ENCODE measurements around the gene DISP2. TPM values are rescaled to one million over a fixed set of nuclear protein-coding genes. Genes with fewer than 3 reads are reported as not detected.

Gene DISP2, protein sequence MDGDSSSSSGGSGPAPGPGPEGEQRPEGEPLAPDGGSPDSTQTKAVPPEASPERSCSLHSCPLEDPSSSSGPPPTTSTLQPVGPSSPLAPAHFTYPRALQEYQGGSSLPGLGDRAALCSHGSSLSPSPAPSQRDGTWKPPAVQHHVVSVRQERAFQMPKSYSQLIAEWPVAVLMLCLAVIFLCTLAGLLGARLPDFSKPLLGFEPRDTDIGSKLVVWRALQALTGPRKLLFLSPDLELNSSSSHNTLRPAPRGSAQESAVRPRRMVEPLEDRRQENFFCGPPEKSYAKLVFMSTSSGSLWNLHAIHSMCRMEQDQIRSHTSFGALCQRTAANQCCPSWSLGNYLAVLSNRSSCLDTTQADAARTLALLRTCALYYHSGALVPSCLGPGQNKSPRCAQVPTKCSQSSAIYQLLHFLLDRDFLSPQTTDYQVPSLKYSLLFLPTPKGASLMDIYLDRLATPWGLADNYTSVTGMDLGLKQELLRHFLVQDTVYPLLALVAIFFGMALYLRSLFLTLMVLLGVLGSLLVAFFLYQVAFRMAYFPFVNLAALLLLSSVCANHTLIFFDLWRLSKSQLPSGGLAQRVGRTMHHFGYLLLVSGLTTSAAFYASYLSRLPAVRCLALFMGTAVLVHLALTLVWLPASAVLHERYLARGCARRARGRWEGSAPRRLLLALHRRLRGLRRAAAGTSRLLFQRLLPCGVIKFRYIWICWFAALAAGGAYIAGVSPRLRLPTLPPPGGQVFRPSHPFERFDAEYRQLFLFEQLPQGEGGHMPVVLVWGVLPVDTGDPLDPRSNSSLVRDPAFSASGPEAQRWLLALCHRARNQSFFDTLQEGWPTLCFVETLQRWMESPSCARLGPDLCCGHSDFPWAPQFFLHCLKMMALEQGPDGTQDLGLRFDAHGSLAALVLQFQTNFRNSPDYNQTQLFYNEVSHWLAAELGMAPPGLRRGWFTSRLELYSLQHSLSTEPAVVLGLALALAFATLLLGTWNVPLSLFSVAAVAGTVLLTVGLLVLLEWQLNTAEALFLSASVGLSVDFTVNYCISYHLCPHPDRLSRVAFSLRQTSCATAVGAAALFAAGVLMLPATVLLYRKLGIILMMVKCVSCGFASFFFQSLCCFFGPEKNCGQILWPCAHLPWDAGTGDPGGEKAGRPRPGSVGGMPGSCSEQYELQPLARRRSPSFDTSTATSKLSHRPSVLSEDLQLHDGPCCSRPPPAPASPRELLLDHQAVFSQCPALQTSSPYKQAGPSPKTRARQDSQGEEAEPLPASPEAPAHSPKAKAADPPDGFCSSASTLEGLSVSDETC (N-terminal part only)
- 0.07 and 2.6 TPM in 2 replicates for total RNA-seq (2014; rRNA removed; shearing (Covaris generic); ENCODE audit: low replicate concordance)

GRCh38 chr15:40357723-40358470 lies at the start of gene DISP2:
DISP2 (plus strand) TSS chr15:40358219; CDS start chr15:40358322, 103 bp downstream.
- no peak within 1 kb of the TSS for H3K27ac ChIP-seq (ENCODE audit: low read length)
- peak; percentile 95 for DNase-seq
- peak within 1 kb of the TSS; percentile 72 for H3K4me3 ChIP-seq (ENCODE audit: low read length)
- no peaks in the 10 kb centered on the region for H3K27me3 ChIP-seq (ENCODE audit: low read length)
- peak within 1 kb of the TSS; percentile 72 for H2AFZ ChIP-seq (ENCODE audit: low read length)
- no peaks in the 10 kb centered on the region for H3K36me3 ChIP-seq (ENCODE audit: insufficient read depth, low read length)
- H3K79me2 ChIP-seq (ENCODE audit: low read length): no peaks in the 10 kb centered on the region
- no peaks in the 10 kb centered on the region; the same call in 1 of the 2 replicates for H4K20me1 ChIP-seq (ENCODE audit: insufficient read depth, low read depth, low read length)
- H3K9me2 ChIP-seq (replicated peaks; ENCODE audit: insufficient read depth, low read length): no peaks in the 10 kb centered on the region
- peak within 1 kb of the TSS; percentile 79 for H3K4me2 ChIP-seq (ENCODE audit: low read depth, low read length, poor library complexity, severe bottlenecking)
- H3K4me1 ChIP-seq (ENCODE audit: low read length): peaks cover 15% of the 10 kb centered on the region
- H3K9ac ChIP-seq (ENCODE audit: low read length): peak within 1 kb of the TSS; percentile 63
- no peaks in the 10 kb centered on the region for H3K9me3 ChIP-seq (ENCODE audit: low read length)

GRCh38 chr15:40309344-40309862 lies 48.6 kb upstream of the DISP2 start:
- Histone ChIP-seq H3K4me2 (ENCODE audit: low read depth, low read length, poor library complexity, severe bottlenecking) (no peak overlapping the region), H3K4me1 (ENCODE audit: low read length) (peaks cover 42% of the 10 kb centered on the region), H3K9me3 (ENCODE audit: low read length) (no peaks in the 10 kb centered on the region), H2AFZ (ENCODE audit: low read length) (no peak overlapping the region), H3K27ac (ENCODE audit: low read length) (no peak overlapping the region), H3K27me3 (ENCODE audit: low read length) (no peaks in the 10 kb centered on the region), H3K9me2 (replicated peaks; ENCODE audit: insufficient read depth, low read length) (no peaks in the 10 kb centered on the region), H4K20me1 (ENCODE audit: insufficient read depth, low read depth, low read length) (no peaks in the 10 kb centered on the region), H3K36me3 (ENCODE audit: insufficient read depth, low read length) (no peaks in the 10 kb centered on the region), H3K9ac (ENCODE audit: low read length) (no peak overlapping the region), H3K79me2 (ENCODE audit: low read length) (no peaks in the 10 kb centered on the region), H3K4me3 (ENCODE audit: low read length) (no peak overlapping the region)
- DNase-seq: no peak

DNA sequence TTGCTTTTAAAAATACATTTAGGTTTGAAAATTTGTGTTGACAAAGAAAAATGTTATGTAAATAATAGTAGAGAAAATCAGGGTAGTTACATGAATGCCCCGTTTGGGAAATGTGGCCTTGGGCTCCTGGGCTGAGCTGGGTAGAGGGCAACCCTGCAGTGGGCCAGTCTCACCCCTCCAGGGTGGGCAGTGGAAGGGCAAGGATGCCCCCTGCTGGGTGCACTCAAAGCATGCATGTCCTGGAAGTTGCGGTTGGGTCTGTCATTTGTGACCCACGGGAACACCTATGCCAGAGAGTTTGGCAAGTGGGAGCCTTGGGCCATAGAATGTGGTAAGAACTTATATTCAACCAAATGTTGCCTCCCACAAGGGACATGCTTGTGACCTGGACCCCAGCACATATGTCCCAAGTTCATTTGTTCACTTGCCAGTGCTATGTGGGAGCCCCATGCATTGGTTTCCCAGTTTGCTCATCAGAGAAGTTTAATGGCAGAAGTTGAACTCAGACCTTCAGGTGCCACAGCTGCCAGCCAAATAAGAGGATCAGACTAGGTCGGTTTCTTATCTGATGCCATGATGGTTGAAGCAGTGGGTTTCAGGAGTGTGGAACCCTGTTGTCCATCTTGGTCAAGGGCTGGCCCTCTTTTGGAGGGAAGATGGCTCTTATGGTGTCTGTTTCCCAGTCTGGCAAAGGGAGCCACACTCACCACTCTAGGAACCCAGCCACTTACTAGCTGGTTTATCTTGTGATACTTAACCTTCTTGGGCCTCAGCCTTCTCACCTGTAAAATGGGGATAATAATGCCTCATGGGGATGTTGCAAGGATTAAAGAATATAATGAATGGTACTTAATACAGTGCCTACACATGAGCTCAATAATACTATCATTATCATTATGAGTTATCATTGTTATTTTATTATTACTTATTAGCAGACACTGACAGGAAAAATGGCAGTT lies 47.7 kb upstream of the DISP2 start:
- no peaks in the 10 kb centered on the region for H3K79me2 ChIP-seq (ENCODE audit: low read length)
- H3K4me1 ChIP-seq (ENCODE audit: low read length): peaks cover 42% of the 10 kb centered on the region
- H2AFZ ChIP-seq (ENCODE audit: low read length): no peak overlapping the region
- no peak overlapping the region for H3K4me2 ChIP-seq (ENCODE audit: low read depth, low read length, poor library complexity, severe bottlenecking)
- no peak overlapping the region for H3K4me3 ChIP-seq (ENCODE audit: low read length)
- H3K36me3 ChIP-seq (ENCODE audit: insufficient read depth, low read length): no peaks in the 10 kb centered on the region
- no peak overlapping the region for H3K9ac ChIP-seq (ENCODE audit: low read length)
- no peaks in the 10 kb centered on the region for H3K9me3 ChIP-seq (ENCODE audit: low read length)
- no peak overlapping the region for H3K27ac ChIP-seq (ENCODE audit: low read length)
- H3K27me3 ChIP-seq (ENCODE audit: low read length): no peaks in the 10 kb centered on the region
- no peaks in the 10 kb centered on the region for H4K20me1 ChIP-seq (ENCODE audit: insufficient read depth, low read depth, low read length)
- peak; percentile 87 for DNase-seq
- H3K9me2 ChIP-seq (replicated peaks; ENCODE audit: insufficient read depth, low read length): no peaks in the 10 kb centered on the region

DNA sequence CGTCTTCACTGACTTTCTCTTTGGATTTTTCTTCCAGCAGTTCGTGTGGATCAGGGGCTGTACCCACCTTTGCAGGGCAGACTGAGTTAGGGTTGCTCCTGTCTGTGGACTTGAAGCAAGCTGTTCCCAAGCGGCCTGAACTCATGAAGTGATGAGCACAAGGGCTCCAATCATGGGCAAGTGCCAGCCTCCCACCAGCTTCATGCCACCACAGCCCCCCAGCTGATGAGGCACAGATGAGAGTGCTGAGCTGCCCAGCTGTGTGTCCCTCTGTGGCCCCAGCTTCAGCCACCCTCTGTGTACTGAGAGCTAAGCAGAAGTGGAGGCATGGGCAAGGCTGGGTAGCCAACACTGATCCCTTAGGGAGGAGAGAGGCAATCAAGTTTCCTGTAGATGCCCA lies 47.0 kb upstream of the DISP2 start:
- H4K20me1 ChIP-seq (ENCODE audit: insufficient read depth, low read depth, low read length): no peaks in the 10 kb centered on the region
- no peak overlapping the region for H3K4me2 ChIP-seq (ENCODE audit: low read depth, low read length, poor library complexity, severe bottlenecking)
- no peaks in the 10 kb centered on the region for H3K27me3 ChIP-seq (ENCODE audit: low read length)
- no peaks in the 10 kb centered on the region for H3K9me3 ChIP-seq (ENCODE audit: low read length)
- H3K4me1 ChIP-seq (ENCODE audit: low read length): peaks cover 42% of the 10 kb centered on the region
- H3K79me2 ChIP-seq (ENCODE audit: low read length): no peaks in the 10 kb centered on the region
- DNase-seq: no peak
- no peak overlapping the region for H3K27ac ChIP-seq (ENCODE audit: low read length)
- no peak overlapping the region for H3K4me3 ChIP-seq (ENCODE audit: low read length)
- no peak overlapping the region for H3K9ac ChIP-seq (ENCODE audit: low read length)
- H3K9me2 ChIP-seq (replicated peaks; ENCODE audit: insufficient read depth, low read length): no peaks in the 10 kb centered on the region
- no peak overlapping the region for H2AFZ ChIP-seq (ENCODE audit: low read length)
- no peaks in the 10 kb centered on the region for H3K36me3 ChIP-seq (ENCODE audit: insufficient read depth, low read length)

- no peaks in the 10 kb centered on the region for H3K27me3 ChIP-seq (ENCODE audit: low read length)
- no peaks in the 10 kb centered on the region for H3K9me2 ChIP-seq (replicated peaks; ENCODE audit: insufficient read depth, low read length)
- H3K9ac ChIP-seq (ENCODE audit: low read length): no peak overlapping the region
- H3K36me3 ChIP-seq (ENCODE audit: insufficient read depth, low read length): no peaks in the 10 kb centered on the region
- no peak overlapping the region for H3K4me2 ChIP-seq (ENCODE audit: low read depth, low read length, poor library complexity, severe bottlenecking)
- no peaks in the 10 kb centered on the region for H3K9me3 ChIP-seq (ENCODE audit: low read length)
- no peaks in the 10 kb centered on the region for H3K79me2 ChIP-seq (ENCODE audit: low read length)
- H3K27ac ChIP-seq (ENCODE audit: low read length): no peak overlapping the region
- H4K20me1 ChIP-seq (ENCODE audit: insufficient read depth, low read depth, low read length): no peaks in the 10 kb centered on the region
- H3K4me3 ChIP-seq (ENCODE audit: low read length): no peak overlapping the region
- DNase-seq: no peak
- no peak overlapping the region for H2AFZ ChIP-seq (ENCODE audit: low read length)
- peaks cover 30% of the 10 kb centered on the region for H3K4me1 ChIP-seq (ENCODE audit: low read length)
These were observed 45.5 kb upstream of the DISP2 start for GRCh38 chr15:40312370-40313158.

DNA sequence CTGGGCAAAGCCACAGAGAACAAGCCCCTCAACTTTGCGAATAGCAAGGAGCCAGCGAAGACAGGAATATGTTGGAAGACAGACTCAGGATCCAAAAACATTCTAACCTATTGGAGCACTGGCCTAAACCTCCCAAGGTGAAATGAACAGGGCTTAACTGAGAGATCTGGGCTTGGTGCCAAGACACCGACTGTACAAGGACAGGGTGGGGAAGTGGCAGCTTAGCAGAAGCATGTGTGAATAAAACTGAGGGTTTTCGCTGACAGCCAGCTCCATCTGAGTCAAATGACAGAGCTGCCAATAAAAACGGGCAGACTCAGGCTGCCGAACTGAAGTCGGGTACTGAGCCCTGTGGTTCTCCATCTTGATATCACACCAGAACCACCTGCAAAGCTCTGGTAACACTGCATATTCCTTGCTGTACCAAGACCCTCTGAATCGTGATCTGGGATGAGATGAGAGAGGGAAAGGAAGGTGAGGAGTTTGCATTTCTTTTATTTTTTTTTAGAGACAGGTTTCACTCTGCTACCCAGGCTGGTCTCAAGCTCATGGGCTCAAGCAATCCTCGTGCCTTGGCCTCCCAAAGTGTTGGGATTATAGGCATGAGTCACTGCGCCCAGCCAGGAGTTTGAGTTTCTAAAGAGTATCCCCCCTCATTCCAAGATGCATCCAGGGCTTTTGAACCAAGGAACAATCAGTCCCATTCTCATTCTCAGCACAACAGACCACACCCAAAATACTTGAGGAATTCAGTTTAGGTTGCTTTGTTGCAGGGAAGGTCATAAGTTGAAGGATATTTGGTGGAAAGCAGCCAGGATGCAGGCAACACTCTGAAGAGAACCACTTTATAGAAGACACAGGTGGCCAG lies 44.3 kb upstream of the DISP2 start:
- no peaks in the 10 kb centered on the region for H4K20me1 ChIP-seq (ENCODE audit: insufficient read depth, low read depth, low read length)
- H3K4me1 ChIP-seq (ENCODE audit: low read length): peaks cover 18% of the 10 kb centered on the region
- H3K4me2 ChIP-seq (ENCODE audit: low read depth, low read length, poor library complexity, severe bottlenecking): peak overlapping the region; percentile 25
- H3K9me2 ChIP-seq (replicated peaks; ENCODE audit: insufficient read depth, low read length): no peaks in the 10 kb centered on the region
- H3K79me2 ChIP-seq (ENCODE audit: low read length): no peaks in the 10 kb centered on the region
- H3K9ac ChIP-seq (ENCODE audit: low read length): peak overlapping the region; percentile 17; the same call in 1 of the 2 replicates
- no peak overlapping the region for H3K27ac ChIP-seq (ENCODE audit: low read length)
- H3K9me3 ChIP-seq (ENCODE audit: low read length): no peaks in the 10 kb centered on the region
- H3K4me3 ChIP-seq (ENCODE audit: low read length): no peak overlapping the region
- no peaks in the 10 kb centered on the region for H3K27me3 ChIP-seq (ENCODE audit: low read length)
- no peaks in the 10 kb centered on the region for H3K36me3 ChIP-seq (ENCODE audit: insufficient read depth, low read length)
- H2AFZ ChIP-seq (ENCODE audit: low read length): no peak overlapping the region
- peak; percentile 84 for DNase-seq
